H1 (cell line): ENCODE results near the gene ISLR2. TPM values are rescaled to one million over a fixed set of nuclear protein-coding genes. Genes with fewer than 3 reads are reported as not detected.
"Not testable (repeated sequence)": the region's sequence is repeated elsewhere in the genome, so short reads cannot be mapped to it uniquely, and the experiment has no call there.

ENCODE experiments used
- CTCF ChIA-PET: fragments of 300-600 bp; sonication (Branson Sonifier 250); formaldehyde crosslinking; loops from one replicate; lab custom pipeline; 2021; ENCODE audit not compliant: partially characterized antibody; lab: Charles Lee
- POLR2A ChIA-PET: fragments of 300-600 bp; sonication (Branson Sonifier 250); formaldehyde crosslinking; loops from one replicate; lab custom pipeline; 2021; ENCODE audit warnings: inconsistent platforms; ENCODE audit not compliant: partially characterized antibody; lab: Charles Lee
- DNase-seq, 2 experiments: peaks; one replicate each; pipeline versions ENCODE4 v3.0.0 to v3.0.0-alpha.2; 2010 to 2022; ENCODE audit warnings: low spot score in 2 of 2, low read depth in 1 of 2, mixed read lengths in 1 of 2
- FAIRE-seq: peaks from 2 replicates; lab custom pipeline; 2011; peaks lifted over from hg19 to GRCh38; lab: Jason Lieb, UNC
- H2AFZ ChIP-seq: 2 replicates; pipeline ENCODE4 v1.8.1; 2012; ENCODE audit warnings: low read length, inconsistent platforms
- H2AK5ac ChIP-seq: 2 replicates; pipeline ENCODE4 v1.6.1; 2013; ENCODE audit warnings: low read depth, low read length
- H2BK120ac ChIP-seq: replicated peaks from 2 replicates; pipeline ENCODE3; 2013; ENCODE audit warnings: low read depth, low read length, inconsistent platforms
- H2BK12ac ChIP-seq: 2 replicates; pipeline ENCODE4 v1.6.1; 2013; ENCODE audit warnings: low read depth, low read length
- H2BK15ac ChIP-seq: 2 replicates; pipeline ENCODE4 v1.6.1; 2013; ENCODE audit warnings: low read length
- H2BK20ac ChIP-seq: 2 replicates; pipeline ENCODE4 v1.6.1; 2013; ENCODE audit warnings: low read length
- H2BK5ac ChIP-seq: 2 replicates; pipeline ENCODE4 v1.6.1; 2013; ENCODE audit warnings: low read depth, low read length
- H3K14ac ChIP-seq: 2 replicates; pipeline ENCODE4 v1.6.1; 2013; ENCODE audit warnings: inconsistent platforms; ENCODE audit not compliant: insufficient read length
- H3K18ac ChIP-seq: 2 replicates; pipeline ENCODE4 v1.6.1; 2013; ENCODE audit warnings: low read length; ENCODE audit errors: extremely low read depth
- H3K23ac ChIP-seq: 2 replicates; pipeline ENCODE4 v1.6.1; 2013; ENCODE audit warnings: inconsistent platforms; ENCODE audit not compliant: insufficient read length
- H3K23me2 ChIP-seq: 2 replicates; pipeline ENCODE4 v1.6.1; 2013; ENCODE audit warnings: low read depth, low read length
- H3K27ac ChIP-seq: 2 replicates; pipeline ENCODE4 v1.6.1; 2011; ENCODE audit warnings: low read depth, low read length, inconsistent platforms
- H3K27me3 ChIP-seq, 4 experiments: replicated peaks in 1 of 4; 1 replicate in 1 of 4; 2 replicates in 3 of 4; pipeline versions ENCODE4 v1.6.1 to v1.8.1; 2011 to 2013; ENCODE audit warnings: low read length in 3 of 4, mild to moderate bottlenecking in 3 of 4, inconsistent platforms in 2 of 4, mixed read lengths in 2 of 4, moderate library complexity in 1 of 4; ENCODE audit not compliant: control insufficient read depth in 3 of 4, insufficient read depth in 3 of 4; ENCODE audit errors: extremely low read depth in 1 of 4
- H3K36me3 ChIP-seq, 4 experiments: 2 replicates each; pipeline versions ENCODE4 v1.6.1 to v1.8.1; 2011 to 2013; ENCODE audit warnings: mild to moderate bottlenecking in 4 of 4, low read length in 3 of 4, moderate library complexity in 2 of 4, control low read depth in 1 of 4, inconsistent platforms in 1 of 4; ENCODE audit not compliant: insufficient read depth in 4 of 4, control insufficient read depth in 2 of 4
- H3K4ac ChIP-seq: replicated peaks from 2 replicates; pipeline ENCODE3; 2013; ENCODE audit warnings: low read length, low read depth, mixed read lengths, inconsistent platforms; ENCODE audit not compliant: insufficient read length
- H3K4me1 ChIP-seq, 4 experiments: replicated peaks in 1 of 4; 1 replicate in 1 of 4; 2 replicates in 3 of 4; pipeline versions ENCODE4 v1.6.1 to v1.8.1; 2011 to 2013; ENCODE audit warnings: low read length in 3 of 4, inconsistent platforms in 2 of 4, mixed read lengths in 1 of 4; ENCODE audit not compliant: insufficient read depth in 4 of 4, control insufficient read depth in 3 of 4
- H3K4me2 ChIP-seq, 2 experiments: 2 replicates each; pipeline versions ENCODE4 v1.6.1 to v1.8.1; 2011 to 2013; ENCODE audit warnings: low read depth in 2 of 2, low read length in 2 of 2, control low read depth in 1 of 2, inconsistent platforms in 1 of 2, mild to moderate bottlenecking in 1 of 2; ENCODE audit not compliant: insufficient read depth in 1 of 2
- H3K4me3 ChIP-seq, 4 experiments: fragments of 200-600, 300-600 bp in 1 of 4; sonication (generic), shearing (Covaris generic), sonication (Bioruptor Twin) in 1 of 4; 2 replicates each; pipeline versions ENCODE4 v1.5.1 to v1.8.1; 2011 to 2016; ENCODE audit warnings: low read length in 4 of 4, low read depth in 3 of 4, control low read depth in 2 of 4, inconsistent platforms in 2 of 4, mild to moderate bottlenecking in 2 of 4, mixed read lengths in 1 of 4, moderate library complexity in 1 of 4; ENCODE audit not compliant: insufficient read depth in 2 of 4; ENCODE audit errors: extremely low read depth in 1 of 4
- H3K56ac ChIP-seq: replicated peaks from 2 replicates; pipeline ENCODE3; 2013; ENCODE audit warnings: low read depth, mild to moderate bottlenecking, mixed read lengths, low read length, inconsistent platforms; ENCODE audit not compliant: insufficient read length
- H3K79me1 ChIP-seq: 2 replicates; pipeline ENCODE4 v1.6.1; 2013; ENCODE audit warnings: low read depth, low read length, control low read depth
- H3K79me2 ChIP-seq, 2 experiments: 2 replicates each; pipeline versions ENCODE4 v1.6.1 to v1.8.1; 2012 to 2013; ENCODE audit warnings: low read length in 2 of 2, mild to moderate bottlenecking in 2 of 2, inconsistent platforms in 1 of 2; ENCODE audit not compliant: insufficient read depth in 2 of 2, control insufficient read depth in 1 of 2
- H3K9ac ChIP-seq, 4 experiments: replicated peaks in 1 of 4; 1 replicate in 1 of 4; 2 replicates in 3 of 4; pipeline versions ENCODE4 v1.6.1 to v1.8.1; 2011 to 2013; ENCODE audit warnings: low read depth in 3 of 4, low read length in 3 of 4, control low read depth in 2 of 4, mild to moderate bottlenecking in 2 of 4, moderate library complexity in 2 of 4, inconsistent platforms in 1 of 4; ENCODE audit errors: extremely low read depth in 1 of 4
- H3K9me3 ChIP-seq, 2 experiments: 2 replicates each; pipeline versions ENCODE4 v1.6.1 to v1.8.1; 2012 to 2013; ENCODE audit warnings: mild to moderate bottlenecking in 2 of 2, moderate library complexity in 2 of 2, control low read depth in 1 of 2, inconsistent platforms in 1 of 2, low read depth in 1 of 2, low read length in 1 of 2, mixed read lengths in 1 of 2; ENCODE audit not compliant: insufficient read depth in 2 of 2
- H4K20me1 ChIP-seq, 2 experiments: replicated peaks in 1 of 2; 2 replicates each; pipeline versions ENCODE3 to v1.8.1; 2011 to 2013; ENCODE audit warnings: inconsistent platforms in 2 of 2, low read length in 2 of 2, mild to moderate bottlenecking in 1 of 2; ENCODE audit not compliant: insufficient read depth in 2 of 2, control insufficient read depth in 1 of 2
- H4K5ac ChIP-seq: 2 replicates; pipeline ENCODE4 v1.6.1; 2013; ENCODE audit warnings: low read length, low read depth, mixed read lengths, inconsistent platforms; ENCODE audit not compliant: insufficient read length
- H4K8ac ChIP-seq: 2 replicates; pipeline ENCODE4 v1.8.0; 2013; ENCODE audit warnings: mild to moderate bottlenecking, moderate library complexity, low read length, inconsistent platforms; ENCODE audit not compliant: insufficient read depth; ENCODE audit errors: extremely low read depth
- H4K91ac ChIP-seq: replicated peaks from 2 replicates; pipeline ENCODE3; 2013; ENCODE audit warnings: low read length, mixed read lengths, inconsistent platforms; ENCODE audit not compliant: insufficient read length
- WGBS, 2 experiments: shearing (Covaris generic) in 1 of 2; methylation state at CpG; one replicate each; pipeline versions ENCODE4 v1.1.6 to v1.1.7; 2013 to 2015; ENCODE audit warnings: low lambda C conversion rate in 2 of 2, mixed read lengths in 2 of 2, inconsistent platforms in 1 of 2, low coverage in 1 of 2, missing lambda C conversion rate in 1 of 2; ENCODE audit not compliant: insufficient replicate concordance in 2 of 2, insufficient coverage in 1 of 2, insufficient read length in 1 of 2; ENCODE audit errors: extremely low coverage in 1 of 2, missing lambda C conversion rate in 1 of 2; 5-methylcytosine and 5-hydroxymethylcytosine counted together
- polyA plus RNA-seq, 7 experiments: library from polyadenylated mRNA; depleted of rRNA in 3 of 7; stranded (reverse) in 5 of 7; unstranded in 2 of 7; fragments of >200 nt in 5 of 7; fragments of 200-250 nt in 2 of 7; gene quantifications; 1 replicate in 5 of 7; 2 replicates in 1 of 7; 4 replicates in 1 of 7; pipeline versions ENCODE4 v1.2.1 to v1.2.3, GENCODE V29; 2011 to 2013; ENCODE audit warnings: missing spikeins in 2 of 7, mixed read lengths in 2 of 7
- total RNA-seq: library from RNA; stranded (reverse); fragmentation: NEBNext Ultra II Directional; extraction: Animal tissue kit (Norgen Biotek cat#: 25700); gene quantifications from 2 replicates; pipeline ENCODE4 v1.2.1, GENCODE V29; 2021

ISLR2 gene
- total and polyA plus RNA-seq, 2 of the 8 experiments (the other 6 are each of a cell fraction or from before 2014, with no cell fraction given): 0.47 to 0.58 TPM

DNA sequence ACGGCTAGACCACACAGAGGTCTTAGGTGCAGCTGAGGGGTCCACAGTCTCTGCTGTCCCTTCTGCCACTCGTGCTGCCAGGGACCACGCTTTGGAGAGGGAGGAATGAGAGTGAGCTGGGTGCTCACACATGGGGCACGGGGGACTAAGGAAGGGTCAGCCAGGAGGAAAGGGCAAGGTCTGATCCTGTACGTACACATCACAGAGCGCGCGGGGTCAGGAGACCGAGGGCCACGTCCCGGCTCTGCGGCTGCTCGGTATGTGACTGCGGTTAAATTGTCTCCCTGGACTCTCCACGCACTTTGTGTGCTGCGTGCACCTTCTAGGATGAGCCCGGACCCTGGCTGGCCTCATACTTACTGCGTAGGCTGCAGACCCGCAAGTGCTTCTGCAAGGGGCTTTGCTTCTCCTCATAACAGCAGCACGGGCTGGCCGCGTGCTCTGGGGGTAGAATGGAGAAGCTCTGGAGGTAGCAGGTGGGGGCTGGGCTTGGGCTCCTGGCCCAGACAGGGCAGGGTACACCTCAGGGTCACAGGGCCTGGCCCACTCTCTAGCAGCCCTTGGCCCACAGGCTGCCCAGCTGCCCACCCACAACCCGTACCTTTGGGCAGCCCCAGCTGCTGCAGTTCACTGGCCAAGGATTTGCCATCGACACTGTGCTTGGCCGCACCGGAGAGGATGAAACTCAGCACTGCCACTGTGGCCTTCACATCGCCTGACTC lies 33.5 kb upstream of the ISLR2 start:
- H3K14ac ChIP-seq, H3K4me3 ChIP-seq, H2BK12ac ChIP-seq, H4K91ac ChIP-seq, H4K20me1 ChIP-seq, H3K27me3 ChIP-seq, FAIRE-seq, H4K8ac ChIP-seq, H3K79me1 ChIP-seq, H3K56ac ChIP-seq, H3K4me2 ChIP-seq, H2AK5ac ChIP-seq, H2BK20ac ChIP-seq, H3K18ac ChIP-seq, H3K9ac ChIP-seq, CTCF ChIA-PET, H2BK5ac ChIP-seq, H3K23me2 ChIP-seq, POLR2A ChIA-PET, DNase-seq, H3K4ac ChIP-seq, H3K36me3 ChIP-seq, H4K5ac ChIP-seq, H3K9me3 ChIP-seq, H2AFZ ChIP-seq, H2BK120ac ChIP-seq, H2BK15ac ChIP-seq, H3K23ac ChIP-seq, H3K4me1 ChIP-seq, H3K79me2 ChIP-seq, H3K27ac ChIP-seq: not testable (repeated sequence)
- WGBS, 2 experiments: no CpG with 5 or more reads among the region's 27 CpGs
